ENCODE data around the gene CDC42.

The CDC42 gene

DNA sequence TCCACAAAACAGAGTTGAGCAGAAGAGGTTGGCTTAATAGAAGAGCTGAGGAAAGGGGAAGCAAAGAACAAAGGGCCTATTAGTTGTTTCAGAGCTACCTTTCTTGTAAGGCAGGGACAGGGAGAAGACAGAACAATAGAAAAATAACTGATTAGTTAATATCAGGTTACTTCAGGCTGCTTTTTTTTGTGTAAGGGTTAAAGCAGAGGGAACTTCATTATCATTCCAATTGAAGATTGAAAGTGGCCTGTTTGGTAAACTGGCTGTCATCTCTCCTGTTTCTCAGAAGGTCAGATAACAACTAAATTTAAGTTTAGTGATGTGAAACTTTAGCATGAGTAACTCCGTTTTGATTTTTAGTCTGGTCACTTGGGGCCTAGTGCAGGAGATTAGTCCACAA is 22.3 kb downstream of the CDC42 start:
- DNase-seq (ENCODE audit: low read depth in 3 of 3): no peak

DNA sequence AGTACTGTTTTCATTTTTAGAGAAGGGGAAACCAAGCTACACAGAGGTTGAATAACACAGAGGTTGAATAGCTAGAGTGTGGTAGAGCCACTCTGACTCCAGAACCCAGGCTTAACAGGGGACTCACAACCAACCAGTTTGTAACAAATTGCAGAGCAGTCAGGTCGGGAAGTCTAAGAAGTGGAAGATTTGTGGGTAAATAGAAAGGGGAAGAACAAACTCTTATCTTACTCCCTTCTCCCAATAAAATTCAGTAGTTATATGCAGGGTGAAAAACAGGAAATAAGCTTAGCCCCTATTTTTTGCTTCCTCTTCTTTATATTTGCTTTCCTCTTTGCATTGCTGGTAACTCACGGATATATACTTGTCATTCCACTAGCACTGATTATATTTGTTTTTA is 23.2 kb downstream of the CDC42 start:
- no peak for DNase-seq (ENCODE audit: low read depth in 3 of 3)

DNA sequence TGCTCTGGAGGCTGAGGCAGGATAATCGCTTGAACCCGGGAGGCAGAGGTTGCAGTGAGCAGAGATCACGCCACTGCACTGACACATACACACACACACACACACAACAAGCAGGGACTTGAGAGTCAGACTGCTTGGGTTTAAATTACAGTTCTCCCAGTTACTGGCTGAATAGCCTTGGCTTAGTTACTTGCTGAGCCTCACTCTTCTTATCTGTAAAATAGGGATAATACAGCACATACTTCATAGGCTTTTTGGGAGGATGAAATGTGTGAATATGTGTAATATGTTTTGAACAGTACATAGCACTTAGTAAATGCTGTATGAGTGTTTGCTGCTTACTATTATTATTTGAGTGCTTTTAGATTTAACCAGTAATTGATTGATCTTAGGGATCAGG is 23.8 kb downstream of the CDC42 start:
- no peak for DNase-seq (ENCODE audit: low read depth in 3 of 3)

DNA sequence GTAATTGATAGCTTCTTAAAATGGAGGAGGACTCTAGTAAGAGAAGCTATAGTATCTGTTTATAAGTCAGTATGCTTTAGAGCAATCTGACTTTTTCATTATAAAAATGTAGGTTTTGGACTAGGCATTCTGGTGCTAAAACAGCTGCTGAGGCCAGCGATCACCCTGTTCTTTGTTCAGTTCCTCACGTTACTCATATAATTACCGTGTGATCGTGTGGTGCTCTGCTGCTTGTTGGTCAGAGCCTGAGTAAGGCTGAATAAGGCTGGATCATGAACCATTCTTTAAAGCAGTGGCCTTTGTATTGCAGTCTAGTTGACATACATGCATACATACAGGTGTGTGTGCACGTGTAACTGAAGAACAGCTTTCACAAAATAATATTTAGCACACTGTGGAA is 25.2 kb downstream of the CDC42 start:
- DNase-seq (ENCODE audit: low read depth in 3 of 3): no peak

DNA sequence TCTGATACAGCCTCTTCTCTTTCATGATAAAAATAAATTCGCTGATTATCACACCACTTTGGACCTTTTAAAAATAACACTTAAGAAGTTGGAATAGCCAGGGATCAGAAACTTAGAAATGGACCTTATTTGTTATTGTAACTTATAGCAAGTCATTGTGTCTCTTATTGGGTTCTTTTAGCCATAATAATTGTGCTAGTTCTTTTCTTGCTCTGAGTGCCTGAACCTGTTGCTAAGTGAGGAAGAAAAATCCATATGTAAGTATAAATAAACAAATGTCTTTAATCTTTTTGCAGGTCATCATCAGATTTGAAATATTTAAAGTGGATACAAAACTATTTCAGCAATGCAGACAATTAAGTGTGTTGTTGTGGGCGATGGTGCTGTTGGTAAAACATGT is 25.6 kb downstream of the CDC42 start:
- no peak for DNase-seq (ENCODE audit: low read depth in 3 of 3)

DNA sequence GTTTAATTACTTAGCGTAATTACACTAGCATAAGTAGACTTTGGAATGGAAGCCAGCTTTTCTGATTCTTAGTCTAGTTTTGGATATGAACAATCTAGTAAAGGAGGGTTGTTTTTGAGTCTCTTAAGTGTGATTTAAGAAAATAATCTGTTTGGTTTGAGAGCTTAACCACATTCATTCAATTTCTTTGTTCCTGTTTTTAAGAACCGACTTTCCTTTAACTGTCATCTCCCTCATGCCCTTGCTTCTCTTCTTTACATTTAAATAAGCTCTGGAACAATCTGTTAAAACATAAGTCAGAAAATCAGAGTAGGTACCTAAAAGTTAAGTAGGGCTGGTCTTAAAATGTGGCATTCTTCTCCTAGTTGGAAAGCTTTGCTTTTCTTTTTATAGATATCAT is 27.7 kb downstream of the CDC42 start:
- DNase-seq (ENCODE audit: low read depth in 3 of 3): no peak

DNA sequence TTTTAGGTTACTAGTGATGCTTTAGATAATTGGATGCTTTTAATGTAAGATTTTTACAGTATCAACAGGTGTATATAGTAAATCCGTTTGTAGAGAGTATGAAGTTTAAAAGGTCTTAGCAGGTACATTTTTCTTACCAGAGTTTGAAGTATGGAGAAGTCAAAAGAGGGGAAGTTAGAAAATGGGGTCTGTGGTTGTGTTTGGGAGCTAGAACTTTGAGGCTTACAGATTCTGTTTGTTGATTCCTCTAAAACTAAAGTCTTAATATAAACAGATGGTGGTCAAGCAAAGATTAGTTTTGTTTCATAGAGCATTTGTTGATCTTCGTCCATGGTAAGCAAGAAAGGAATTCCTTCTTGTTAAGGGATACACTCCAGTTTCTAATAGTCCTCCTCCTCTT is 35.8 kb downstream of the CDC42 start:
- no peak for DNase-seq (ENCODE audit: low read depth in 3 of 3)

DNA sequence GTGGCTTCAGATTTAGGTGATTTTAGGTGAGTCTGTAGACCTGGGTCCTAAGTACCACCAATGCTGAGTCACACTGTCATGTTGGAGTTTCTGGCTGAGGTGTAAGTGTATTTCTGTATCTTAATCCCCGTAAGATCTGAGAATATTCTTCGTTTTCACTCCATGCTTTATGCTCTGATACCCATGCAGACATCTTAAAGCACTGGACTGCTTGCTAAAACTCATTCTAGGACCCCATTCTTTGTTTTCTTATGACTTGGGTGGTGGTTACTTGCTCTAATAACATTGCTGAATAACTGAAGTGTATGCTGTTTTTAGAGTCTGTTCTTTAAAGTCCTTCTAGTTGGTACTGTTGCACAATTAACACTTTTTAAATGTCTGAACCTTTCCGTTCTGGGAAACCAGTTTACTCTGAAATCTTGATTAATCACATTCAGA is 36.6 kb downstream of the CDC42 start:
- no peak for DNase-seq (ENCODE audit: low read depth in 3 of 3)

DNA sequence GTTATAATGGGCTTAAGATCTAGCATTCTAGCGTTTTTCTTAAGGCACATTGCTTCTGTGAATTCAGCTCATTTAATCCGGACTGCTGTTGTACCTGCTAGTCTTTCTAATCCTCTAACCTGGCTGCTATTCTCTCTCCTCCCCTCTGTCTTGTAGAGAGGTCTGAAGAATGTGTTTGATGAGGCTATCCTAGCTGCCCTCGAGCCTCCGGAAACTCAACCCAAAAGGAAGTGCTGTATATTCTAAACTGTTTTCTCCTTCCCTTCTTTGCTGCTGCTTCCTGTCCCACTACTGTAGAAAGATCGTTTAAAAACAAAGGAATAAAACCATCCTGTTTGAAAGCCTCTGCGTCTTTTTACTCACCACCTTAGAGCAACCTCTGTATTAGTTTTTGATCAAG is 37.3 kb downstream of the CDC42 start:
- no peak for DNase-seq (ENCODE audit: low read depth in 3 of 3)

DNA sequence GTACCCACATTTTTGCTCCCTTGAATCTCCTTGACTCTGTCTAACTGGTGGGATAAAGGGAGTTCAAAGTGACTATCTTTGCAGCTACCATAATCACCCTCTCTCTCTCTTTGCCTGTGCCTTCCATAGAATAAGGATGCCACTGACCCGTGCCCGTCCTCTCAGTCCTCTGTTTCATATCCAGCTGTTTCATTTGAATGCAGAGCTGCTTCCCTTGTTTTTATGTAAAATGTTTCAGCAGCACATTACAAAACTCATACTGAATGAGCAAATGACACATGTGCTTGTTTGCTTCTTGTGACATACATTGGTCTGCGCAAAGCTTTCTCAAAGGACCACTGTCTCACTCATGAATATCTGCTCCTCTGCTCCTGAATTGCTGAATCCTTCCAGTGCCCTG is 38.4 kb downstream of the CDC42 start:
- DNase-seq (ENCODE audit: low read depth in 3 of 3): no peak

DNA sequence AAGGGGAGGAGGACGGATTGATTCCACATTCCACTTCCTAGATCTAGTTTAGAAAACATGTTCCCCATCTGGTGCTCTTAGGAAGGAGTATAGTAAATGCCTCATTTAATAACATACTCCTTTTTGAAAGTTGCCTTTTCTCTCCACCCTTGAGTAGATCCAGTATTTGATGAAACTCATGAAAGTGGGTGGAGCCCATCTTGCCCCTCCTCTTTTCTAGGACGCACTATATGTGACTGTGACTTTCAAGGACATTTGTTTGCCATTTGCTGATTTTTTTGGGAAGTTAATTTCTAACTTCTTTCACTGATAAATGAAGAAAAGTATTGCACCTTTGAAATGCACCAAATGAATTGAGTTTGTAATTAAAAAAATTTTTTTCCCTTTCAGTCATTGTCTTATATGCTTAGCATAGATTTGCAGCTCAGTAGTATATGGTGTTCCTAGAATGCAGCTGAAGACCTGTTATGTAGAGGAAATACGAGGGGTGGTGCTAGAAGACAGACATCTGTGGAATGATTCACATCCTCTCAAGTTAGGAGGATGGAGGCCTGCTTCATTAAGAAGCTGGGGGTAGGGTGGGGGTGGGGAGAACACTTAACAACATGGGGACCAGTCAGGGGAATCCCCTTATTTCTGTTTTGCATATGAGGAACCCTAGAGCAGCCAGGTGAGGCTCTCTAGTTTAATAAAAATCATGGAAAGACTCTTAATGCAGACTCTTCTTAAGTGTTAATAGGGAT is 39.7 kb downstream of the CDC42 start:
- peak; percentile 18 to 39 (median 20) for DNase-seq (ENCODE audit: low read depth in 3 of 3)

DNA sequence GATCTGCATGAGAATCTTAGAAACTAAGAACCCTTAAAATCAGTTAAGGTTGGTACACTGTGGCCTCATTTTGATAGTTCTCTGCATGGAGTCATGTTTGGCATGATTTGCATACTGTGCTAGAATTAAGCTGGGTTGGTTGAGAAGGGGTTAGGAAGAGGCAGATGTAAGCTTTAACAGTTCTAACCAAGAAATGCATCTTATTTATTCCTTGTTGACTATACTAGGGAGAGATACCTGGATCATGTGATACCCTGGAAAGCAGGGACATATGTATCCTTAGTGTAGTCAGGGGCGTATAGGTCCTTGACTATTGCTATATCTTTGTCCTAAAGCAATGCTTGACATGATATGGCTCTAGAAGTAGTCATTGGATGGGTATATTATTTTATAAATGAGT is 41.0 kb downstream of the CDC42 start:
- DNase-seq (ENCODE audit: low read depth in 3 of 3): no peak

DNA sequence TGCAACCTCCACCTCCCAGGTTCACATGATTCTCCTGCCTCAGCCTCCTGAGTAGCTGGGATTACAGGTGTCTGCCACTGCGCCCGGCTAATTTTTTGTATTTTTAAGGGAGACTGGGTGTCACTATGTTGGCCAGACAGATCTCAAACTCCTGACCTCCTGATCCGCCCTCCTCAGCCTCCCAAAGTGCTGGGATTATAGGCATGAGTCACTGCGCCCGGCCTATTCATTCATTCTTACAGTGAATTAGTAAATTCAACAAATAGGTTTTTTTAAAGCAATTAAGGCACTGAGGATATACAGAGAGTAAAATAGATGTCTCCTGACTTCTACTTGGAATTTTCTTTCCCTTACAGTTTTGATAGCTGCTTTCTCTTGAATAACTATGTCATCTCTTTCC is 43.5 kb downstream of the CDC42 start:
- DNase-seq (ENCODE audit: low read depth in 3 of 3): no peak

DNA sequence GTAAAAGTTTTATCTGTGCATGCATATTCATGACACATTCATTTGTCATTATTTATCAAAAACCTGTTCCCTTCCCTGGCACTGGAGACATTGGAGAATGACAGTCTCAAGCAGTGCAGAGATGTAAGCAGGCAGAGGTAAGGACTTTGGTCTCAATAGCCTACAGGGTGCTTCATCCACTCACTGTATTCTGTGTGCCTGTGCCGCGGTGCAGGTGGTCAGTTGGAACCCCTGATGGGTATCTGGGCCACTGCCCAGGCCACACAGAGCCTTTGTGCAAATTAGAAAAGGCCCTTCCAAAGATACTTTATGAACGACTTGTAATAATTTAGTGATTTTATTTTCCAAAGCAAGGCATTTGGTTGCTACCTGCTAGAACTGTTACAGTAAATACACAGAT is 44.0 kb downstream of the CDC42 start:
- no peak for DNase-seq (ENCODE audit: low read depth in 3 of 3)

DNA sequence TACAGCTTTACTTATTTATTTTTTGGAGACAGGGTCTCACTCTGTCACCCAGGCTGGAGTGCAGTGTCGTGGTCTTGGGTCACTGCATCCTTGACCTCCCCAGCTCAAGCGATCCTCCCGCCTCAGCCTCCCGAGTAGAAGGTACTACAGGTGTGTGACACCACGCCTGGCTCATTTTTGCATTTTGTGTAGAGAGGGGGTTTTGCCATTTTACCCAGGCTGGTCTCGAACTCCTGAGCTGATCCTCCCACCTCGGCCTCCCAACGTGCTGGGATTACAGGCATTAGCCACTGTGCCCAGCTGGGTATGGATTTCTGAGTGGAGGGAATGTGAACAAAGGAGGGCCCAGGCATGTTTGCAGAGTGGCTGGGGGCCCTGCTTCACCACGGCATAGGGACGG is 46.2 kb downstream of the CDC42 start:
- no peak for DNase-seq (ENCODE audit: low read depth in 3 of 3)

DNA sequence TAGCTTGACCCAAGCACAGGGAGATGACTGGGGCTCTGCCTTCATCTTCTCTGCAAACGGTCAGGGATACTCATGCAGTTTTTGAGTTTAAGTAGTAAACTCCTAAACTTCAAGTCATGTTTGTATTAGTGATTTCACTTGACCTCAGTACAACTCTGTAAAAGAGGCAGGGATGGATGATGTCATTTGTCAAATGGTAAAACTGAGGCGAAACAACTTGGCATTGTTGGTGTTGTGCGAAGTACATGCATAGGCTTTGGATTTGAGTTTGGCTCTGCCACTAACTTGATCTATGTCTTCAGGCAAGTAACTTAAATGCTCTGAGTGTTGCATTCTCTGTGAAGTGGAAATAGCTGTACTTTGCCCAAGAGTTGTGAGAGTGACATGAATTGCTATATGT is 47.7 kb downstream of the CDC42 start:
- DNase-seq (ENCODE audit: low read depth in 3 of 3): no peak

DNA sequence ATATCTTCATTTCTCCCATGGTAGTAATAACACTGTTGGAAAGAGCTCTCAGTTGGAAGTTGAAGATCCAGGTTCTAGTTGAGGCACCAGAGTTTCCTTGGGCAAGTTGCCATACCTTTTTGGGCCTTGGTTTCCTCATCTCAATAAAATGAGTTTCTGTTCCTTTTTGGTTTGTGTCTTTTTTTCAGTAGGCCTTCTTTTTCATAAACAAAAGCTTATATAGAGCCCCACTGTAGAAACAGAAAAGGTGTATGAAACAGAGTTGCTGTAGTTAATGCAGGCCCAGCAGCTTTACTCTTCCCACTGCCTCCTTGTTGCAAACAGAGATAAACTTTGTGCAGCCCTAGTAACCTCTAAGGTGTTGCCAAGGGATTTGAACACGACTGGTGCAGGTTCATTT is 48.7 kb downstream of the CDC42 start:
- DNase-seq (ENCODE audit: low read depth in 3 of 3): no peak

DNA sequence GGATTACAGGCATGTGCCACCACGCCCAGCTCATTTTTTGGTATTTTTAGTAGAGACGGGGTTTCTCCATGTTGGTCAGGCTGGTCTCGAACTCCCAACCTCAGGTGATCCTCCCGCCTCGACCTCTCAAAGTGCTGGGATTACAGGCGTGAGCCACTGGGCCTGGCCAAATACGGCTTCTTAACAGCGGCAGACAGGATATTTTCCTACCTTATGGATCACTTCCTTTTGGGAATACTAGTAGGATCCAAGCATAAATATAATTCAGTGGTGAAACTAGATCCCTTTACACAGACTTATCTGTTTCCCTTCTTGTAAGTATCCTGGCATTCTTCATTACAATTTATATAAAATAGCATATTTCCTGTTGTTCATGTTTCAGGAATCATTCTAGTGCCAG is 49.5 kb downstream of the CDC42 start:
- no peak for DNase-seq (ENCODE audit: low read depth in 3 of 3)

DNA sequence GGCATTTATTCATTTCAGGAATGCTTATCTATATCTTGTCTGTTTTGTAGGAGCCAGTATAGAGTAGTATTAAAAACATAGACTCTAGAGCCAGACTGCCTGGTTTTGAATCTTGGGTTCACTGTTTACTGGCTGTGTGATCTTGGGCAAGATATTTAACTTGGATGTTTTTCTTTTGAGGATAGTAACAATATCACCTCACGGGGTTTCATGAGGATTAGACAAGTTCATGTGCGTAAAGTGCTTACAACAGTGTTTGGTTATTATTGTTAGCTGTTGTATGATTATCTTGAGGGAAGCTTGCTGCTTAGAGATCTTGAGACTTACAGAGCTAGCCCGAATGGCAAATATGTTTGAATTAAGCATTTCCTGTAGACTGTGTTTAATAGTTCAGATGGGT is 50.2 kb downstream of the CDC42 start:
- no peak for DNase-seq (ENCODE audit: low read depth in 3 of 3)

DNA sequence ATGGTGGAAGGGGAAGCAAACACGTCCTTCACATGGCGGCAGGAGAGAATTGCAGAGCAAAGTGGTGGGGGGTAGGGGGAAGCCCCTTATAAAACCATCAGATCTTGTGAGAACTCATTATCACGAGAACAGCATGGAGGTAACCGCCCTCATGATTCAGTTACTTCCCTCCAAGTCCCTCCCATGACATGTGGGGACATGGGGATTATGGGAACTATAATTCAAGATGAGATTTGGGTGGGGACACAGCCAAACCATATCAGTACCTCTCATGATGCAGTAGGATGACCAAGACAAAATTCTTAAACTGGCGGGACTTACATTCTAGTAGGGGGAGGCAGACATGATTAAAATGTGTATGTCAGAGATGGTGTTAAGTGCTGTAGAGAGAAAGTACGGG is 51.6 kb downstream of the CDC42 start:
- DNase-seq (ENCODE audit: low read depth in 3 of 3): peak in 1 of 3 experiments; percentile 15

DNA sequence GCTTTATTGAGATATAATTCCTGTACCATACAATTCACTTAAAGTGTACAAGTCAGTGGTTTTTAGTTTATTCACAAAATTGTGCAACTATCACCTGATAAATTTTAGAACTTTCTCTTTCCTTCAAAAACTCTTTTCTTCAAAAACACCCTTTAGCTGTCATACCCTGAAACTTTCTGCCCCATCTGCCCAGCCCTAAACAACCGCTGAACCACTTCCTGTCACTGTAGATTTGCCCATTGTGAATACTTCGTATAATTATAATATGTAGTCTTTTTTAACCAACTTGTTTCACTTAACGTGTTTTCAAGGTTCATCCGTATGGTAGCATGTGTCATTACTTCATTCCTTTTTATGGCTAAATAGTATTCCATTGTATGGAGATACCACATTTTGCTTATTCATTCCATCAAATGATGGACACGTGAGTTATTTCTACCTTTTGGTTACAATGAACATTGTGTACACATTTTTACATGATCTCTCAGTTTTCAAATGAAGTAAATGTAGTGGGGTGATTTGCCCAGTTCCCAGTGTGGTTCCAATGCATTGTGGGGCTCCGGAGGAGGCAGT is 52.4 kb downstream of the CDC42 start:
- DNase-seq (ENCODE audit: low read depth in 3 of 3): peak in 2 of 3 experiments; percentile 8 to 17

DNA sequence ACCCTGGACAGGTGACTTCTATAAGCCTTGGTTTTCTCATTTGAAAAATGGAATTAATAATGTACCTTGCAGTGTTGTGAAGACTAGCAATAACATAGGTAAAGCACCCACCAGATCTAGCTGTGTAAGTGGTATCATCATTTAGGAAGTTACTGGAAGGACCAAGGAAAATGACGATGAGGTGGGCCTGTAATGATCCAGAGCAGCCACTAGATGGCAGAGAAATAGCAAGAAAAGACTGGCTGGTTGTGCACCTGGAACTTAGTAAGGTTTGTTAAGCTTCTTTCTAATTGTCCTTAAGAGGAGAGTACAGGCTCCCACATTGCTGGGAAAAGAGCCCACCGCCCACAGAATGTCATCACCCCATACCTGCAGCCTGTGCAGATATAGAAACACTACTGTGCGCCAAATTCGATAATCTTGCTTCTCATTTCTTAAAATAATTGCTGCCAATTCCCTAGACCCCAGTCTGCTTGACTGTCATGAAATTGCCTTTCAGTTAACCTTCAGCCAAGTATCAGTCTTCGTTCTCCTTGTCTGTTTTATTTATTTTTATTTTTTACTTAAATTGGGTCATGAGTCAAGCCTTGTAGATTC is 53.2 kb downstream of the CDC42 start:
- DNase-seq (ENCODE audit: low read depth in 3 of 3): peak in 1 of 3 experiments; percentile 12

DNA sequence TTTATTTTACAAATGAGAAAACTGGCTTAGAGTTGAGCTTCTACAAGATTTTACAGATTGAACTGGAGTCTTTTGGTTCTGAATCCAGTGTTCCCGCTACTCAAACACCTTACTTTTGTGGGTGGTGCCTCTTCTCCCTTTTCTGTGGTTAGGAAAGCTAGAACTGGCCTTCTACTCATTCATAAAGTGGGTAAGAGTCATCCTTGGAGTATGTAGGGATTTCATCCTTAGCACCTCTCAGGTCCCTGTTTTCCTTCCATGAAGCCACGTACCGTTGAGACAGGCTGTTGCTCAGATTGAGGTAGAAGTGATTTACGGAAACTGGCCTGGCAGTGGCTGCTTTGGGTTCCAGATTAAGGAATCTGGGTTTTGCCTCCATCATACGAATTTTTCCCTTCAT is 54.6 kb downstream of the CDC42 start:
- DNase-seq (ENCODE audit: low read depth in 3 of 3): no peak
